H9 (cell line): ENCODE results near the gene HSPA12A. TPM values are rescaled to one million over a fixed set of nuclear protein-coding genes. Genes with fewer than 3 reads are reported as not detected.

Experiments used
- DNase-seq: peaks from one replicate; pipeline ENCODE4 v3.0.0-alpha.2; 2017
- H2AFZ ChIP-seq: one replicate; pipeline ENCODE4 v1.6.1; 2013; ENCODE audit warnings: mild to moderate bottlenecking, low read length, control low read depth, moderate library complexity
- H2AK5ac ChIP-seq: 2 replicates; pipeline ENCODE4 v1.6.1; 2013; ENCODE audit warnings: low read length, control low read depth, mixed read lengths; ENCODE audit not compliant: insufficient read length
- H2BK120ac ChIP-seq: one replicate; pipeline ENCODE4 v1.6.1; 2013; ENCODE audit warnings: low read depth, mild to moderate bottlenecking, low read length, control low read depth, inconsistent platforms; ENCODE audit not compliant: poor library complexity, severe bottlenecking
- H2BK12ac ChIP-seq: 2 replicates; pipeline ENCODE4 v1.6.1; 2013; ENCODE audit warnings: low read length, control low read depth, mixed read lengths, low read depth; ENCODE audit not compliant: insufficient read length
- H2BK15ac ChIP-seq: 2 replicates; pipeline ENCODE4 v1.6.1; 2013; ENCODE audit warnings: low read depth, low read length, control low read depth
- H2BK20ac ChIP-seq: one replicate; pipeline ENCODE4 v1.6.1; 2013; ENCODE audit warnings: low read depth, mild to moderate bottlenecking, low read length, control low read depth, inconsistent platforms; ENCODE audit not compliant: poor library complexity, severe bottlenecking
- H2BK5ac ChIP-seq: 2 replicates; pipeline ENCODE4 v1.6.1; 2013; ENCODE audit warnings: low read length, control low read depth, mixed read lengths; ENCODE audit not compliant: insufficient read length
- H3K14ac ChIP-seq: 2 replicates; pipeline ENCODE4 v1.6.1; 2013; ENCODE audit warnings: low read length, control low read depth; ENCODE audit not compliant: insufficient read depth
- H3K18ac ChIP-seq: 2 replicates; pipeline ENCODE4 v1.6.1; 2013; ENCODE audit warnings: low read depth, mild to moderate bottlenecking, mixed read lengths, low read length, control low read depth; ENCODE audit not compliant: insufficient read length
- H3K23ac ChIP-seq: 2 replicates; pipeline ENCODE4 v1.6.1; 2013; ENCODE audit warnings: low read length, control low read depth, mixed read lengths, low read depth; ENCODE audit not compliant: insufficient read length
- H3K23me2 ChIP-seq: 2 replicates; pipeline ENCODE4 v1.6.1; 2013; ENCODE audit warnings: low read depth, mild to moderate bottlenecking, mixed read lengths, low read length, control low read depth; ENCODE audit not compliant: insufficient read length, poor library complexity, severe bottlenecking
- H3K27ac ChIP-seq: 2 replicates; pipeline ENCODE4 v1.5.1; 2013; ENCODE audit warnings: low read length, control low read depth, mixed read lengths, low read depth; ENCODE audit not compliant: insufficient read length
- H3K27me3 ChIP-seq: 2 replicates; pipeline ENCODE4 v1.6.1; 2013; ENCODE audit warnings: low read length, control low read depth, inconsistent platforms; ENCODE audit not compliant: insufficient read depth
- H3K4ac ChIP-seq: 2 replicates; pipeline ENCODE4 v1.6.1; 2013; ENCODE audit warnings: low read depth, mild to moderate bottlenecking, control low read depth, inconsistent platforms, low read length, moderate library complexity
- H3K4me1 ChIP-seq: 2 replicates; pipeline ENCODE4 v1.6.1; 2013; ENCODE audit warnings: low read length, control low read depth, inconsistent platforms; ENCODE audit not compliant: insufficient read depth
- H3K4me2 ChIP-seq: 2 replicates; pipeline ENCODE4 v1.6.1; 2013; ENCODE audit warnings: low read length, control low read depth, mixed read lengths; ENCODE audit not compliant: insufficient read length, insufficient read depth
- H3K56ac ChIP-seq: 2 replicates; pipeline ENCODE4 v1.6.1; 2013; ENCODE audit warnings: low read depth, mild to moderate bottlenecking, mixed read lengths, low read length, control low read depth; ENCODE audit not compliant: insufficient read length
- H3K79me1 ChIP-seq: 2 replicates; pipeline ENCODE4 v1.6.1; 2013; ENCODE audit warnings: low read depth, mild to moderate bottlenecking, moderate library complexity, low read length, control low read depth, inconsistent platforms; ENCODE audit not compliant: insufficient read depth, poor library complexity, severe bottlenecking
- H3K79me2 ChIP-seq: 2 replicates; pipeline ENCODE4 v1.6.1; 2013; ENCODE audit warnings: low read length, control low read depth, inconsistent platforms; ENCODE audit not compliant: insufficient read depth
- H3K9ac ChIP-seq: 2 replicates; pipeline ENCODE4 v1.6.1; 2013; ENCODE audit warnings: low read length, control low read depth, mixed read lengths; ENCODE audit not compliant: insufficient read length; ENCODE audit errors: extremely low read depth
- H3K9me3 ChIP-seq: one replicate; pipeline ENCODE4 v1.6.1; 2013; ENCODE audit warnings: low read depth, low read length, inconsistent platforms; ENCODE audit not compliant: control insufficient read depth
- H3T11ph ChIP-seq: one replicate; pipeline ENCODE4 v1.6.1; 2013; ENCODE audit warnings: mild to moderate bottlenecking, low read length, control low read depth, inconsistent platforms
- H4K20me1 ChIP-seq: one replicate; pipeline ENCODE4 v1.6.1; 2013; ENCODE audit not compliant: control insufficient read depth, insufficient read length, insufficient read depth
- H4K5ac ChIP-seq: 2 replicates; pipeline ENCODE4 v1.6.1; 2013; ENCODE audit warnings: low read depth, mild to moderate bottlenecking, mixed read lengths, low read length, control low read depth; ENCODE audit not compliant: insufficient read length
- H4K8ac ChIP-seq: replicated peaks from 2 replicates; pipeline ENCODE4 v1.6.1; 2013; ENCODE audit warnings: low read length, control low read depth, mixed read lengths, low read depth; ENCODE audit not compliant: insufficient read length
- H4K91ac ChIP-seq: 2 replicates; pipeline ENCODE4 v1.6.1; 2013; ENCODE audit warnings: low read depth, mild to moderate bottlenecking, moderate library complexity, mixed read lengths, low read length, control low read depth; ENCODE audit not compliant: insufficient read length
- H3K27ac Mint-ChIP-seq, 3 experiments: 2 replicates in 2 of 3; 3 replicates in 1 of 3; pipeline ENCODE4 v1.8.0; 2020 to 2021; ENCODE audit warnings: mixed read lengths in 3 of 3, mild to moderate bottlenecking in 1 of 3, moderate library complexity in 1 of 3
- H3K27me3 Mint-ChIP-seq: 2 replicates; pipeline ENCODE4 v1.8.0; 2021; ENCODE audit warnings: low read depth, mild to moderate bottlenecking, moderate library complexity, mixed read lengths
- H3K36me3 Mint-ChIP-seq, 3 experiments: 2 replicates in 2 of 3; 3 replicates in 1 of 3; pipeline ENCODE4 v1.8.0; 2020 to 2021; ENCODE audit warnings: low read depth in 3 of 3, mixed read lengths in 3 of 3; ENCODE audit not compliant: insufficient read depth in 1 of 3
- H3K4me1 Mint-ChIP-seq, 2 experiments: 2 replicates each; pipeline ENCODE4 v1.8.0; 2020; ENCODE audit warnings: mixed read lengths in 2 of 2
- H3K4me3 Mint-ChIP-seq, 2 experiments: 2 replicates in 1 of 2; 3 replicates in 1 of 2; pipeline ENCODE4 v1.8.0; 2020 to 2021; ENCODE audit warnings: mild to moderate bottlenecking in 2 of 2, mixed read lengths in 2 of 2, moderate library complexity in 1 of 2
- H3K9me3 Mint-ChIP-seq, 2 experiments: 2 replicates in 1 of 2; 3 replicates in 1 of 2; pipeline ENCODE4 v1.8.0; 2020; ENCODE audit warnings: mild to moderate bottlenecking in 2 of 2, mixed read lengths in 2 of 2, moderate library complexity in 1 of 2
- CTCF ChIP-seq: fragments of 200-600 bp; sonication (generic); conservative IDR thresholded peaks from 3 replicates; pipeline ENCODE4 v1.8.0; 2021; ENCODE audit warnings: antibody characterized with exemption, mild to moderate bottlenecking
- WGBS: extraction: QIAGEN DNeasy Blood & Tissue Kit; methylation state at CpG from one replicate; pipeline ENCODE4 v1.1.7; 2013; ENCODE audit warnings: missing lambda C conversion rate, low lambda C conversion rate, mixed read lengths; ENCODE audit not compliant: insufficient read length; ENCODE audit errors: extremely low coverage; 5-methylcytosine and 5-hydroxymethylcytosine counted together
- total RNA-seq: library from RNA; stranded (reverse); gene quantifications from 2 replicates; pipeline ENCODE4 v1.2.1, GENCODE V29; 2021

Gene HSPA12A
- total RNA-seq, 1 experiment from 2014 or later = 3.2 TPM

DNA sequence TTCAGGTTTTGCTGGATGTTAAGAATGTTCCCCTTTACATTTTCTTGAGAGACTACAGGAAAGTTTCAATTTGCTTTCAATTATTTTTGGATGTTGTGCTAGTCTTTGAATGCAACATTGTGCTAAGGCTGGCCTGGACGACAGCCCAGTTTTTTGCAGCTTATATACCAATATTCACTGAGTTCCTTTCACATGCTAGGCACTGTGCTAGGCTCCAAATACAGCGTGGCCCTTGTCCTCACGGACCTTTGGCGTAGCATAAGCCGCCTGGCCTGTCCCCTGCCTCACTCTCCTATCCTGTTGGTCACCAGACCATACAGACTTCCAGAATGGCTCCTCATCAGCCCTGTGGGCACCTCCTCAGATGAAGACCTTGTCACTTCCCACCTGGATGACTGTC, 19.5 kb upstream of the HSPA12A start:
- Histone ChIP-seq H3K23ac (no peak overlapping the region), H3K27ac (no peak overlapping the region), H2BK20ac (no peak overlapping the region), H3K4me2 (no peak overlapping the region), H3K9me3 (peaks cover 4% of the 10 kb centered on the region), H2BK12ac (no peak overlapping the region), H2BK5ac (no peak overlapping the region), H3K14ac (no peak overlapping the region), H3K79me2 (no peaks in the 10 kb centered on the region), H3T11ph (no peak overlapping the region), H3K23me2 (no peaks in the 10 kb centered on the region), H2BK15ac (no peak overlapping the region), H3K56ac (no peak overlapping the region), H4K91ac (no peak overlapping the region), H2BK120ac (no peak overlapping the region), H3K4ac (no peak overlapping the region), H3K18ac (no peak overlapping the region), H4K20me1 (no peaks in the 10 kb centered on the region), H3K9ac (no peak overlapping the region), H4K5ac (no peak overlapping the region), H3K4me1 (no peaks in the 10 kb centered on the region), H2AFZ (no peak overlapping the region), H4K8ac (no peak overlapping the region), H3K79me1 (no peaks in the 10 kb centered on the region), H2AK5ac (no peak overlapping the region), H3K27me3 (no peaks in the 10 kb centered on the region)
- no peak for TF ChIP-seq CTCF
- H3K4me3 Mint-ChIP-seq = no peak overlapping the region
- DNase-seq = no peak
- H3K9me3 Mint-ChIP-seq = peaks cover 10 to 14% of the 10 kb centered on the region in 2 experiments
- no CpG with 5 or more reads among the region's 5 CpGs for WGBS
- H3K4me1 Mint-ChIP-seq = peaks cover 5% of the 10 kb centered on the region in 2 experiments; a peak in 3 of 4 replicates
- peaks cover 27% of the 10 kb centered on the region for H3K27me3 Mint-ChIP-seq
- H3K27ac Mint-ChIP-seq = no peak overlapping the region
- H3K36me3 Mint-ChIP-seq = peaks cover 0 to 9% (median 0%) of the 10 kb centered on the region in 3 experiments; a peak in 3 of 7 replicates
